ENCODE data around the gene LOXL1. TPM values are rescaled to one million over a fixed set of nuclear protein-coding genes. Genes with fewer than 3 reads are reported as not detected.

Gene LOXL1
- total and polyA plus RNA-seq, 10 of the 15 experiments (the other 5 are each of a cell fraction or from before 2014, with no cell fraction given) = 0.07 to 0.15 TPM; not detected in 8

- TF ChIP-seq NKRF (conservative IDR thresholded peaks at IDR 0.05) = no peak
Observed at GRCh38 chr15:73965758-73966113, 39.5 kb downstream of the LOXL1 start (continued).

DNA sequence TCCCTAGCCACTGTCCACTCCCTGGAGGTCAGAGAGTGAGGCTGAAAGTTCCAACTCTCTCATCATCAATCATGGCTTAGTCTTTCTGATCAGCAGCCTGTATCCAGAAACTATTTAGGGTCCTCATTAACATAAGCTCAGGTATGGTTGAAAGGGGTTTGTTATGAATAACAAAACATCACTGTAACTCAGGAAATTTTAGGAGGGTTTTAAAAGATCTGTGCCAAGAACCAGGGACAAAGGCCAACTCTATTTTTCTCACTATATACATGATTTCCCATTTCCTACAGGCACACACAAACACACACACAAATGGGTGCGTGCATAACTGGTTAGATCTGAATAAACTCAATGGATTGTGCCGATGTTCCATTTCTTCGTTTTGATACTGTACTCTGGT, 42.2 kb downstream of the LOXL1 start:
- CTCF ChIA-PET = no interaction called here
- in situ Hi-C loops (cut with MboI) (loop anchor here (10.0 kb wide), 1 partner anchor 336 kb away; no protein-coding TSS in a partner anchor), intact Hi-C loops (cut with micrococcal nuclease; ENCODE audit: unreplicated experiment) (no loop called here)
- POLR2A ChIA-PET = no interaction called here
- Histone ChIP-seq H3K4me3 (no peak overlapping the region), H3K36me3 (ENCODE audit: control insufficient read depth in 2 of 2, insufficient read depth in 2 of 2, low read length in 1 of 2) (no peaks in the 10 kb centered on the region), H4K20me1 (ENCODE audit: control insufficient read depth, insufficient read depth) (no peaks in the 10 kb centered on the region), H3K79me2 (ENCODE audit: control insufficient read depth, insufficient read depth, low read length) (no peaks in the 10 kb centered on the region), H3K4me1 (ENCODE audit: control insufficient read depth, insufficient read depth, low read length) (peaks cover 22% of the 10 kb centered on the region), H2AFZ (ENCODE audit: control insufficient read depth, low read depth, low read length) (no peak overlapping the region), H3K9ac (ENCODE audit: control insufficient read depth, insufficient read depth, low read length) (no peak overlapping the region), H3K27me3 (replicated peaks in 1 of 2; ENCODE audit: control insufficient read depth in 2 of 2, insufficient read depth in 2 of 2, low read length in 1 of 2) (no peaks in the 10 kb centered on the region), H3K9me3 (replicated peaks; ENCODE audit: control insufficient read depth, insufficient read depth, low read length) (no peaks in the 10 kb centered on the region), H3K27ac (ENCODE audit: control insufficient read depth, insufficient read depth) (no peak overlapping the region), H3K4me2 (ENCODE audit: control insufficient read depth, insufficient read depth) (no peak overlapping the region)
- no TSS peak for BruUV-seq (replicated peaks)
- DNase-seq (ENCODE audit: low read depth, low spot score) (no peak), FAIRE-seq (no peak), ATAC-seq (no peak)
- WGBS (ENCODE audit: insufficient coverage, insufficient replicate concordance, low lambda C conversion rate, missing lambda C conversion rate) = 96% methylated on average over 3 of the region's 3 CpGs
- RAD21 ChIA-PET (ENCODE audit: unreplicated experiment) = interaction anchor here (0.6 to 1.0 kb wide), 2 partner anchors 189 to 325 kb away, joined by 3 read pairs; no protein-coding TSS in a partner anchor
- SMC1A ChIA-PET (ENCODE audit: uncharacterized antibody, unreplicated experiment) = no interaction called here
- TF ChIP-seq TBL1XR1 (IDR thresholded peaks at IDR 0.05; ENCODE audit: low read depth, low read length) (no peak), RUNX3 (IDR thresholded peaks at IDR 0.05; ENCODE audit: low read length) (no peak), ZSCAN29 (IDR thresholded peaks at IDR 0.05) (no peak), NKRF (conservative IDR thresholded peaks at IDR 0.05) (no peak), HCFC1 (IDR thresholded peaks at IDR 0.05; ENCODE audit: low read length) (no peak), ZNF384 (IDR thresholded peaks at IDR 0.05; ENCODE audit: borderline replicate concordance, low read depth, low read length) (no peak), RFX5 (IDR thresholded peaks at IDR 0.05; ENCODE audit: low read depth, low read length) (no peak)
- TF ChIP-seq, protein P1, sequence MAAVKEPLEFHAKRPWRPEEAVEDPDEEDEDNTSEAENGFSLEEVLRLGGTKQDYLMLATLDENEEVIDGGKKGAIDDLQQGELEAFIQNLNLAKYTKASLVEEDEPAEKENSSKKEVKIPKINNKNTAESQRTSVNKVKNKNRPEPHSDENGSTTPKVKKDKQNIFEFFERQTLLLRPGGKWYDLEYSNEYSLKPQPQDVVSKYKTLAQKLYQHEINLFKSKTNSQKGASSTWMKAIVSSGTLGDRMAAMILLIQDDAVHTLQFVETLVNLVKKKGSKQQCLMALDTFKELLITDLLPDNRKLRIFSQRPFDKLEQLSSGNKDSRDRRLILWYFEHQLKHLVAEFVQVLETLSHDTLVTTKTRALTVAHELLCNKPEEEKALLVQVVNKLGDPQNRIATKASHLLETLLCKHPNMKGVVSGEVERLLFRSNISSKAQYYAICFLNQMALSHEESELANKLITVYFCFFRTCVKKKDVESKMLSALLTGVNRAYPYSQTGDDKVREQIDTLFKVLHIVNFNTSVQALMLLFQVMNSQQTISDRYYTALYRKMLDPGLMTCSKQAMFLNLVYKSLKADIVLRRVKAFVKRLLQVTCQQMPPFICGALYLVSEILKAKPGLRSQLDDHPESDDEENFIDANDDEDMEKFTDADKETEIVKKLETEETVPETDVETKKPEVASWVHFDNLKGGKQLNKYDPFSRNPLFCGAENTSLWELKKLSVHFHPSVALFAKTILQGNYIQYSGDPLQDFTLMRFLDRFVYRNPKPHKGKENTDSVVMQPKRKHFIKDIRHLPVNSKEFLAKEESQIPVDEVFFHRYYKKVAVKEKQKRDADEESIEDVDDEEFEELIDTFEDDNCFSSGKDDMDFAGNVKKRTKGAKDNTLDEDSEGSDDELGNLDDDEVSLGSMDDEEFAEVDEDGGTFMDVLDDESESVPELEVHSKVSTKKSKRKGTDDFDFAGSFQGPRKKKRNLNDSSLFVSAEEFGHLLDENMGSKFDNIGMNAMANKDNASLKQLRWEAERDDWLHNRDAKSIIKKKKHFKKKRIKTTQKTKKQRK (IDR thresholded peaks at IDR 0.05; ENCODE audit: low read depth, low read length) = no peak
- TF ChIP-seq, protein P2, sequence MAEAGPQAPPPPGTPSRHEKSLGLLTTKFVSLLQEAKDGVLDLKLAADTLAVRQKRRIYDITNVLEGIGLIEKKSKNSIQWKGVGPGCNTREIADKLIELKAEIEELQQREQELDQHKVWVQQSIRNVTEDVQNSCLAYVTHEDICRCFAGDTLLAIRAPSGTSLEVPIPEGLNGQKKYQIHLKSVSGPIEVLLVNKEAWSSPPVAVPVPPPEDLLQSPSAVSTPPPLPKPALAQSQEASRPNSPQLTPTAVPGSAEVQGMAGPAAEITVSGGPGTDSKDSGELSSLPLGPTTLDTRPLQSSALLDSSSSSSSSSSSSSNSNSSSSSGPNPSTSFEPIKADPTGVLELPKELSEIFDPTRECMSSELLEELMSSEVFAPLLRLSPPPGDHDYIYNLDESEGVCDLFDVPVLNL (IDR thresholded peaks at IDR 0.05; ENCODE audit: low read depth, low read length) = no peak
- TF ChIP-seq, protein P3, sequence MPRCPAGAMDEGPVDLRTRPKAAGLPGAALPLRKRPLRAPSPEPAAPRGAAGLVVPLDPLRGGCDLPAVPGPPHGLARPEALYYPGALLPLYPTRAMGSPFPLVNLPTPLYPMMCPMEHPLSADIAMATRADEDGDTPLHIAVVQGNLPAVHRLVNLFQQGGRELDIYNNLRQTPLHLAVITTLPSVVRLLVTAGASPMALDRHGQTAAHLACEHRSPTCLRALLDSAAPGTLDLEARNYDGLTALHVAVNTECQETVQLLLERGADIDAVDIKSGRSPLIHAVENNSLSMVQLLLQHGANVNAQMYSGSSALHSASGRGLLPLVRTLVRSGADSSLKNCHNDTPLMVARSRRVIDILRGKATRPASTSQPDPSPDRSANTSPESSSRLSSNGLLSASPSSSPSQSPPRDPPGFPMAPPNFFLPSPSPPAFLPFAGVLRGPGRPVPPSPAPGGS (IDR thresholded peaks at IDR 0.05; ENCODE audit: borderline replicate concordance, insufficient read depth, low read depth, low read length, poor library complexity, severe bottlenecking) = no peak
